GM12878 (cell line): ENCODE measurements around the gene COL4A2.

Experiments
- EP300 ChIP-seq, 2 experiments: fragments of 150-350 bp in 1 of 2; IDR thresholded peaks; 2 replicates each; pipeline ENCODE4 v1.6.1; 2011 to 2012; ENCODE audit warnings: low read depth in 2 of 2, low read length in 2 of 2, borderline replicate concordance in 1 of 2, improper control_type of control experiment in 1 of 2, inconsistent platforms in 1 of 2; ENCODE audit not compliant: control insufficient read depth in 1 of 2
- EZH2 ChIP-seq: IDR thresholded peaks from 2 replicates; pipeline ENCODE4 v1.6.1; 2012; ENCODE audit warnings: low read depth, mild to moderate bottlenecking, control low read depth, inconsistent platforms, low read length, borderline replicate concordance; ENCODE audit not compliant: control insufficient read depth
- TF ChIP-seq, protein P1 (sequence below): IDR thresholded peaks from 2 replicates; pipeline ENCODE4 v1.6.1; 2011; ENCODE audit warnings: low read depth, low read length, improper control_type of control experiment, borderline replicate concordance

DNA sequence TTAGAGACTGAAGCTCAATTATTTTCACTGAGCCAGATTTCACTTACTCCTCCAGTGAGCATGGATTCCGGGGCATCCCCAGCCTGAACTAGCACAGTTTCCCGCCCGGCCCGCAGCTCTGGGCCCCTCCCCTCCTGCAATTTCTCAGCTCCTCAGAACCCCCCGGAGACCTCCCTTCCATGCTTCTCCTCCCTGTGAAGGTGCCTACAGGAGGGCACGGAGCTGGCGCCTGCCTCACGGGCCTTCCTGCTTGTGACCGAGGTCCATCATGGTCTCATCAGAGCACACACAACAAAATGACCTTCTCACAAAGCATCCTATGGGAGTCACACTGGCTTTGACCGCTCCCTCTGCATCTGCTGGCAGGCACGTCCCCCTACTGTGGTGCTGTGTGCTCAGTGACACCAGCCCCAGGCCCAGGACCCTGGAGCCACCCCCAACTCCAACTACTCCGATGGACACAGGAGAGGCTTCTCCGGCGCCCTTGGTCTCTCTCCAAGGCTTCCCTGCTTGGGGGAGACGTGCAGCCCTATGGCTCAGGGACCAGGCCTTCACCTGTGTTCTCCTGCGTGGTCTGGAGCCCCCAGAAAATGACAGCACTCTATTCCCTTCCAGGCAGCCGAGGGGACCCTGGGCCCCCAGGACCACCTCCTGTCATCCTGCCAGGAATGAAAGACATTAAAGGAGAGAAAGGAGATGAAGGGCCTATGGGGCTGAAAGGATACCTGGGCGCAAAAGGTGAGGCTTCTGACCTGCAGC is 177.4 kb downstream of the COL4A2 start:
- TF ChIP-seq, protein P1, sequence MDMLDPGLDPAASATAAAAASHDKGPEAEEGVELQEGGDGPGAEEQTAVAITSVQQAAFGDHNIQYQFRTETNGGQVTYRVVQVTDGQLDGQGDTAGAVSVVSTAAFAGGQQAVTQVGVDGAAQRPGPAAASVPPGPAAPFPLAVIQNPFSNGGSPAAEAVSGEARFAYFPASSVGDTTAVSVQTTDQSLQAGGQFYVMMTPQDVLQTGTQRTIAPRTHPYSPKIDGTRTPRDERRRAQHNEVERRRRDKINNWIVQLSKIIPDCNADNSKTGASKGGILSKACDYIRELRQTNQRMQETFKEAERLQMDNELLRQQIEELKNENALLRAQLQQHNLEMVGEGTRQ, result no peak
- TF ChIP-seq EZH2 (no peak), EP300 (IDR thresholded peaks at IDR 0.05; ENCODE audit: borderline replicate concordance in 1 of 2, control insufficient read depth in 1 of 2, low read depth in 2 of 2, low read length in 2 of 2) (no peak)
